AG09319 (cell line): ENCODE measurements around the gene ATP2B1.

ENCODE experiments used
- DNase-seq: peaks from one replicate; pipeline ENCODE4 v3.0.0-alpha.2; 2010; ENCODE audit warnings: low read depth; ENCODE audit errors: extremely low read depth
- CTCF ChIP-seq: IDR thresholded peaks from 2 replicates; pipeline ENCODE4 v1.5.1; 2011; ENCODE audit warnings: low read depth, mild to moderate bottlenecking, inconsistent platforms, low read length, moderate library complexity

The ATP2B1 gene

GRCh38 chr12:89552376-89552775 lies 156.3 kb downstream of the ATP2B1 start:
- DNase-seq: no peak
- TF ChIP-seq CTCF: no peak

GRCh38 chr12:89551747-89552146 lies 156.9 kb downstream of the ATP2B1 start:
- no peak for TF ChIP-seq CTCF
- no peak for DNase-seq

DNA sequence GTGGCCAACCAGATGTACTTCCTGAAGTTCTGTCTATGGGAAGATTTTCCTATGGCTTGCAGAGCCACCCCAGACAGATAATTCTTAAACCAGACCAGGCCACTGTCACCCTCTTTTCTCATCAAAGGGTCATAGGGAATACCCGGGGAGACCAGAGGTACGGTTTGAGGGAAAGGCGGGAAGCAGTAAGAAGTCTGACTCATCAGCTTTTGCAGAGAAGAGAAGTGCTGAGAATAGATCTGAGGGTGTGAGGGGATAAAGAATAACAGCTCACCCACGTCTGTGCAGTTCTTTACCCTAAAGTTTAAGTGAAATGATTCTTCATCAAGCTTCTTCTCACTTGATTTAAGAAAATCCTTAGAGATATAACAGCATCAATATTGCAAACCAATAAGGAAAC lies 161.5 kb downstream of the ATP2B1 start:
- TF ChIP-seq CTCF: no peak
- DNase-seq: no peak

DNA sequence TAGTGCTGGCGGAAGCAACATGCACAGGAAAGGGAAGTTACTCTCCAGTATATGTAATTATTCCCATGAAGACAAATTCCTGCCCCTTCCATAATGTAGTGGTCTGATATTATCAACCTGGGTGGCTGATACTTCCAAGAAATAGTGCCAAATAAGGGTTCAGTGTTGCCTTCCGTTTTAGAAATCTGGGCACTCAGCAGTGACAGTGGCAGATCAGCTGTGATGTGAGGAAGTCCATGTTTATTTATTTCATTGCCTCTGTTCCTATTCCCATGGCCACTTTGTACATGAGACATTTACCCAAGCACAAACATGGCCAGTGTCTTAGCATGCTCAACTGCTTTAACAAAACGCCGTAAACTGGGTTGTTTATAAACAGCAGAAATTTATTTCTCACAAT lies 162.5 kb downstream of the ATP2B1 start:
- DNase-seq: no peak
- TF ChIP-seq CTCF: no peak

DNA sequence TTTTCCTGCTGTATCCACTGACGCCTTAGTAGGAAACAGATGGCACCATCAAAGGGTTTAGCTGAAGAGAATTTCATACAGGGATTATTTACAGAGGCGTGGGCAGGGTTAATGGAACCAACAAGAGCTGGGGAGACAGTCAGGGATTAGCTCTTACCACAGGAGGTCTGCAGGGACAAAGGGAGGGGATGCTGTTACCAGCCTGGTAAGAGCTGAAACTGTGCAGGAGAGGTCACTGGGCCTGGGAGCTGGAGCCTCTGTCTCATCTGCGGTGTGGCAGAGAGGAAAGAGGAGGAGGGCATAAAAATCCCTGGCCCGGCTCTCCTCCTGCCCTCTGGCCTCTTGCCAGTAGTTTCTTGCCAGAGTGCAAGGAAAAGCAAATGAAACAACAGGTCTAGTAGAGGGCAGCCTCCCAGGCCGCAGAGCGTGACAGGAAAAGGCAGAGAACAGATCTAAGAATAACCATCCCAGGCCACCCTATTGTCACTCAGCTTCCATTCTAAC lies 163.9 kb downstream of the ATP2B1 start:
- DNase-seq: no peak

GRCh38 chr12:89544022-89544421 lies 164.6 kb downstream of the ATP2B1 start:
- TF ChIP-seq CTCF: no peak
- no peak for DNase-seq

More for the DNA sequence above, 163.9 kb downstream of the ATP2B1 start:
- no peak for TF ChIP-seq CTCF

- peak; percentile 86 for TF ChIP-seq CTCF
- peak; percentile 63 for DNase-seq
These were observed 165.6 kb downstream of the ATP2B1 start for GRCh38 chr12:89542912-89543592.
